GM19395 (cell line): ENCODE results near the gene CGNL1.

Source experiments
- ATAC-seq: cut with Tn5 transposase; IDR thresholded peaks from one replicate; pipeline ENCODE4 v1.9.1; 2021; ENCODE audit warnings: mild to moderate bottlenecking, moderate library complexity; ENCODE audit not compliant: unreplicated experiment

Gene CGNL1

DNA sequence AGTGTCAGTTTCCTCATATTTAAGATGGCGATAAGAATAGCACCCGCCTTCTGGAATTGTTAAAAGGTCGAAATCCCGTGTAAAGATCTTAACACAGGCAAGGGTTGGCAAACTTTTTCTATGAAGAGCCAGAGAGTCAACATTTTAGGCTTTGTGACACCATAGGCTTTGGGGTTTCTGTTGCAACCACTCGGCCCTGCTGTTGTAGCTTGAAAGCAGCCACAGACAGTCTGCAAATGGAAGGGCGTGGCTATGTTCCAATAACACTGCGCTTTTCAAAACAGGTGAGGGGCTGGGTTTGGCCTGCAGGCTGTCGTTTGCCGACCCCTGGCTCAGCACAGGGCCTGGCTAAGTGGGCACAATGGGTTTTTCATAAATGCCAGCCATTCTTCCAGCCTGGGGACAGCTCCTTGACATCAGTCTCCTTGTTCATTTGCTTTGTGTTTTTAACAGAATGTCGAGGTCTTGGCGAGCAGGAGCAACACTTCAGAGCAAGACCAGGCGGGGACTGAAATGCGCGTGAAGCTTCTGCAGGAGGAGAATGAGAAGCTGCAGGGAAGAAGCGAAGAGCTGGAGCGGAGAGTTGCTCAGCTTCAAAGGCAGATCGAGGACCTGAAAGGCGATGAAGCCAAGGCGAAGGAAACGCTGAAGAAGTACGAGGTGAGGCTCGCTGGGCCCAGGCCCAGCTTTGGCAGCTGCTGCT is 140.2 kb downstream of the CGNL1 start:
- no peak for ATAC-seq

DNA sequence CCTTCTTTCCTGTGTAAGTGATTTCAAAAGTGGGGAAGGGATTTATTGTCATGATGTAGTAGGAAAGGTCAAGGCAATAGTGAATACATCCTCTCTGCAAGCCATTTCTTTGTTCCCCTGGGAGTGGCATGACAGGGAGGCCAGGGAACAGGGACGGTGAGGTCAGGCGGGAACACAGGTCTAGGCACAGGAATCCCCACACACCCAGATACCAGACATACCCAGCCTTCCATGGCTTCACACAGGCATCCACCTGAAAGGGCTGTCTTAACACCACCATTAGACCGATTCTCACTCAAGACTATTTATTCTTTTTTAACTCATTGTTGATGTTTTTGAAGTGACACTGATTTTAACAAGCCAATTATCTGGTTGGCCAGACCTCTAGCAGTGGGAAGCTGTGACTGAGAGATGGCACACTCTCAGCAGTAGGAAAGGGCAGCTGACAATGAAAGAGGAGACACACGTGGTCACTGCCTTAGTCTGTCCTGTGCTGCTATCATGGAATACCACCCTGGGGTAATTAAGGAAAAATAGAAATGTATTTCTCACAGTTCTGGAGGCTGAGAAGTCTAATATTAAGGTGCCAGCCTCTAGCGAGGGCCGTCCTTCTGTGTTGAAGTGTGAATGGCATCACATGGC is 140.8 kb downstream of the CGNL1 start:
- ATAC-seq, result no peak

DNA sequence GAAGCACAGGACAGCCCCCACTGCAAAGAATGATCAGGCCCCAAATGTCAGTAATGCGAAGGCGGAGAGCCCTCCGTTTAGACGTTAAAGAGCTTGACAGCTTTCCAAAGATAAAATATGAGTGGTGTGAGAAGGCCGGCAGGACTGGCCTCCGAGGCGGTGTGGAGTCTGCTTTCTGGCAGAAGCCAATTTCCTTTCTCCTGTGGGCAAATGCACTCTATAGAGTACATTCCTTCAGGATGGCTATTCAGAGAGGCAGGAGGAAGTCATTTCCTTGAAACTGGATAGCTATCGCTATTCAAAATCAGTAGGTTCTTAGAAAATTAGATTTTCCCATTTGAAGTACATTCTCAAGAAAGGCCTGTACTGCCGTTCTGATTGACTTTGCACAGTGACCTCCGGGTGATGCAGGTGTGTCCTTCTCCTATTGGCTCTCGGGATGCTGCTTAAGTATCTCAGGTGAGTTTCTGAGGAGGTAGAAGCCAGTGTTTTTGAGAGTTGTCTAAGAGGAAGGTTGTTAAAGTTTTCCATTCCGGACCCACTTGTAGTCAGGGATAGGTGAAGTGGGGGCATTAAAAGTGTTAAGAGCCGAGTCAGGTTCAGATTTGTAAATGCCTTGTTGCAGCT is 142.6 kb downstream of the CGNL1 start:
- ATAC-seq, result no peak

DNA sequence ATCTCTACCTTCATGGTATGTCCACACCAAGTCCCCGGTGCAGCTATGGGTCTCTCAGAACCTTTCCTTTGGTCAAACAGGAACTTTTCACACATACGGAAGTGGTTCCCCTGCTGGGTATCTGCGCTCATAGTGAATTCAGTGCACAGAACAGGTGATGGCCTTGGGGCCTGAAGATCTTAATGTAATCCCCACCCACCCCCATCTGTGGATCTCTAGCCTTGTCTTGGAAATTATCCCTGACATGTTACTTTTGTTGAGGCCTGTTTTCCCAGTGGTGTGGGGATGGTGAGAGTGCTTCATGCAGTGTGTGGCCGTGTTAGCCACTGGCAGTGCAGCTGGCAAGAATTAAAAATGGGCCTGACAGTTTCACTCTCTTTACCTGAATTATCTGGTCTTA is 143.5 kb downstream of the CGNL1 start:
- ATAC-seq, result no peak

DNA sequence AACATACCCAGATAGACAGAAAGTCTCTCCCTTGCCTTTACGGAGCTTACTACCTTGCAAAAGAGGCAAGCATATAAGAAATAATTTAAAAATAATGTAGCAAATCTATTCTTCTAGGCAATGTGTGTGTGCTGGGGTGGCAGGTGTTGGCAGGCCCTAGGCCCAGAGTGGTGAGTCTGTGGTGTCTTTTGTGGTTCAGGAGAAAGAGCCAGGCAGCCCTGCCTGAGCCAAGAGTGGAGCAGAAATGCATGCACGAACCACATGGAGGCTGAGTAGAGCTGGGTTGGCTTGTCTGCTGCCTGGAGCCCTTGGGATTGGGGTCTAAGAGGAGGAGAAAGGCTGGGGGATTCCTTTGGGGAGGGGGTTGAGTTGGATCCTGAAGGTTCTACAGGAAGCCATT is 145.2 kb downstream of the CGNL1 start:
- ATAC-seq, result no peak

DNA sequence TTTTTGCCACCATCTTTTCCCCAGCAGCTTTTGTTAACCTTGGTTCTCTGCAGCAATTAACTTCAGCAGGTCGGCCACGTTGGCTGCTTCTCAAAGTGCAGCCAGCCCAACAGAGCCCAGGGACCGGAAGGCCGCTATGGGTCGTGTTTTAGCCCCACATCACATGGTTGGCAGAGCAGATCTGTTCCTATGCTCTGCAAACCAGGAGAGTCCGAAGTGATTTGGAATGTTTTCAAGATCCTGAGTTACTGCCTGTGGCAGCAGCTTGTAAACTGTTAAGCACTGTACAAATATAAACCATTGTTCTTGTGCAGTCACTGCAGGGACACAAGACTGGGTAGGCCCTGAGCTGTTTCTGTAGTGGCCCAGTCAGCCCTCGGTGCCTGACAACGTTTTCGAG is 145.8 kb downstream of the CGNL1 start:
- no peak for ATAC-seq

DNA sequence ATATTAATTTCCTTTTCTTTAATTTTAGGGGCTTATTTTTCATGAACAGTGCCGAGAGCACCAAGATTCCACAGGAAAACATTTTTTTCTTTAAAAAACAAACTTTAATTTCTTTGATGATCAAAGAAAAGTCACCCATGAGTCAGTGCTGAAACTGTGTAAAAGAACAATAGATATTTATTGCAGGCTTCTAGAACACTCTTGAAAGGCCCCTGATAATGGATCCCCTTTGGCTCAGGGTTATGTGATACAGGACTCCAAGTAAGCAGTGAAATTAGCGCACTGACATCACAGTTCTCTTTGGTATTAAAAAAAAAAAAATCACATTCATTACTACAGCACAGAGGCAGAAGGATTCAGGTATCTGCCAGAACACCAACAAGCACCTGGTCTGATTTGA is 149.3 kb downstream of the CGNL1 start:
- ATAC-seq, result no peak

DNA sequence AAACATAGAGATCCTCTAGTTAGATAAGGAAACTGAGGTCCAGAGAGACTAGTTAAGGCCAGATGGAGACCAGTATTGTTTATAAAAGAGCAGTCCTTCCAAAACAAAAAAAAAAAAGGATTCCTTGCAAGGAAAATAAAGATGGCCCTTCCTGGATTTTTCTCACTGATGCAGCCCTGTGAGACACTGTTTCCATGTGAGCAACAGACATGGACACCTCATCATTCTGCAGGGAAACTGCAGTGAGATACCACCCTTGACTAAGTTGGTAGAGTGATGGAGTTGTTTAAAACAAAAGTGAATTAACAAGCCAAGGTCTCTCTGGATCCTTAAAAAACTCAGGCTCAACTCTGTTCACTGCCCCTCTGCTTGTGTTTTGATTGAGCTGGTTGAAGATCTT is 149.8 kb downstream of the CGNL1 start:
- ATAC-seq, result no peak

DNA sequence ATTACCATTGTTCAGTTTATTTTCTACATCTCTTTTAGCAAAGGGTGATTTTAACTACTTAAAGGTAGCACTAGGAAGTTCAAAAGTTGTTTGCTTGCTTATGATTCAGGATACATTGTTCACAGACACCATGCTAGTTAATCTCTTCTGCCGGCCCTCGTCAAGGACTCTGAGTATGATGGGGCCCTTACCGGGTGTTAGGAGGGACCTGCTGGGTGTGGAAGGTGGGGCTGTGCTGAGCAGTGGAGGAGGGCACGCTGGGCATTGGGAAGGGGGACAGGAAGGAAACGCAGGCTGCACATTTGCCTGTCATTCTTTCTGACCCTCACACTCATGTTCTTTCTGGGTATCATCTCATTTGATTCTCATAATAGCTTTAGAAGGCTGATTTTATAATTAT is 150.3 kb downstream of the CGNL1 start:
- no peak for ATAC-seq

DNA sequence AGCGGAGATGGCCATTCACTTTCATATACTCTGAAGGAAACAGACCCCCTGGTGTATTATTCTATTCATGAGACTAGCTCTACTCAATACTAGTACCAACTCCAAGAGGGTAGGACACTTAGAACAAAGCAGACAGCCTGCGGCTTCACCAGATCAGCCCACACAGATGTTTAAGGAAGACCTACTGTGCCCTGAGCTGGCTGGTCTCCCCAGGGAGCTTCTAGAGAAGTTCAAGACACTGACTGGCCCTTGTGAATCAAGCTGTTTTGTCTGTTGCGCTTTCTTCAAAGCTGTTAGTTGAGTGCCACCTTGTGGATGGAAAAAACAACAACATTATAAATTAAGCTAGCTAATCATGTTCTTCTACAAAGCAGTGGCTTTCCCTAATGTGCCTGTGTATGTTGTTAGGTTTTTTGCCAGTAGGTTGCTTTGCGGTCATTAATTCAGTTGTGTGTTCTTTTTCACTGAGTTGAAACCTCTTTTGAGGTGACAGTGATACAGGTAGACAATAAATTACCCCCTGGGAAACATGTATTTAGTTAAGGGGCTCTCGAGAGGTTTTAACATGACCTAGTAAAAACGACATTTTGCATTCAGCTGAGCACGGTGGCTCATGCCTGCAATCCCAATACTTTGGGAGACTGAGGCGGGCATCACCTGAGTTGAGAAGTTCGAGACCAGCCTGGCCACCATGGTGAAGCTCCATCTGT is 151.2 kb downstream of the CGNL1 start:
- ATAC-seq, result no peak

DNA sequence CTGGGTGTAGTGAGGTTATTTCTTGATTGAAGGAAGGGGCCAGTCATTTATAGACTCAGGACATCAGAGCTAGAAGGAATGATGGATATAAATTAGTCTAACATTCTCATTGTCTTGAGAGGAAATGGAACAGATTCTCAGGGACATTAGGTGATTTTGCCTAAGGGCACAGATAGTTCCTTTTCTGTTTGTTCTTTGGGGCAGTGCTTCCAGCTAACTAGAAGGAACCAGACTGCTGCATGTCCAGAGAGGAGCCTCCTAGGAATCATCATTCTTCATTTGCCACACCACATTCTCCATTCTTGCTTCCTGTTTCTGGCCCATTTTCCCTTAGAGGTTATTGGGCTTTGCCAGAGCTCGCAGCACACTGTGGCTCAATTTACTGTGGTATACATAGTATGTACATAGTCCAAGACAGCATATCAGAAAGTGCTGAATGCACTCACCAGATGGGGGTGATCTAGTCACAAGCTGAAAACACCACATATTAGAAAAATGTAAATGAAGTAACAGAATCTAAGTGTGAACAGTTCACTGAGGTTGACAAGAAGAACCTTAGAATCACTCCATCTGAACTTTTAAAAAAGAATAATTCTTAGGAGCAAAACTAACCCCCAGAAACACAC is 152.7 kb downstream of the CGNL1 start:
- ATAC-seq, result no peak

DNA sequence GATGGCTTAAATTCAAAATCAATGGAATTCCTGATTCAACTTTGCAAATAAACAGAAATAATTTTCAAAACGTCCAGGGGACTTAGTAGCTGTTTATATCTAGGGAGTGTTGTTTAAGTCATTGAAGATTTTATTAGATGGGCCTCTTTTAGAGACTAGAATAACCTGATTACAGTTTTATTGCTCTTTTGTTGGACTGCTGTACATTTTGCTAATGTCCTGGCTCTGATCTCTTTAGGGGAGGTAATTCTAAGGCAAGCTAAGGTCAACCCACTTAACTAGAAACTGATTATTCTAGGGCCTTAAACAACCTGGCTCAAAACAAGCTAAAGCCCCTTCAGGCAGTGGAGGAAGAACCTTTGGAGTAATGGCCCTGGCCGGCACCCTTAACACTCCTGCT is 153.4 kb downstream of the CGNL1 start:
- no peak for ATAC-seq

DNA sequence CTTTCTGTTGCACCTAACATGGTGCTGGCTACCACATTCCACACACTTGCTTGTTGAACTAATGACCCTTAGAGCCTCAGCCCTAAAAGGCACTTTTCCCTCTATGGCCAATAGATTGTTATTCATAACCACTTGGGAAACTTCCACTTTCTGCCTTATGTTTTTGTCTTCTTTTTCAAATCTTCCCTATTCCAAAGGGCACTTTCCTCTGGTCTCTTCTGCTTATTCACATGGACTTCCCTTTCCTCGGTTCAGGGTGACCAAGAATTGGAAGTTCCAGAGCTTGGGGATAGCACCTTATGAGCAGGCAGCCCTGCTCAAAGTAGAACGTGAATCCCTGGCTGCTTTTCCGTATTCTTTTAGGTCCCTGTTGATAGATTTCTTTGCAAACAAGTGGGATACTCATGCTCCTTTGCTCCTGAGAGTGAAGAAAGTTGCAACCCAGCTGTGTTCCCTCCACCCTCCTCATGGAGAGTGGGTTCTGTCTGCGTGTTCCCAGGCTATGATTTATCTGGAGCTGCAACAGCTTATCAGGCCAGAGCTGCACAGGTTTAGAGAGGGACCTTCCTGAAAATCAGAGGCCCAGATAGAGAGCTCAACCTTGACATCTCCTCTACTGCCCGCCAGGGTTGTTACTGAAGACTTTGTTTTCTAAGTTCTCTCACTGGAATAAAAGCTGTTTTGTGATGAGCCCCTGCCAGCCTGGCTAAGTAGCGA is 156.6 kb downstream of the CGNL1 start:
- ATAC-seq, result no peak

DNA sequence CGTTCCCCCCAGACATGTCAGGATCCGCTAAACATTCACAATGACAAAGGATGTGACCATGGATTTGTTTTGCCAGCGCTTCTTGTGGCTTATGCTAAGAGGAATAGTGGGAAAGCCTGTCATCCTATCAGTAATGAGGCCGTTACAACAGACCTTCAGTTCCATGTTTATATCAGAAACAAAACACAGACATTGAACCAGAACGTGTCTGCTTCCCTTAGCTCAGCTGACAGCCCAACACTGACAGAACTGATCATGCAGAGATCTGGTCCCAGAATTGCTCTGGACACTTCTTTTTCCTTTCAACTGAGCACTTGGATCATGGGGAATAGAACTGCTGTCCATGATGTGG is 157.1 kb downstream of the CGNL1 start:
- no peak for ATAC-seq

DNA sequence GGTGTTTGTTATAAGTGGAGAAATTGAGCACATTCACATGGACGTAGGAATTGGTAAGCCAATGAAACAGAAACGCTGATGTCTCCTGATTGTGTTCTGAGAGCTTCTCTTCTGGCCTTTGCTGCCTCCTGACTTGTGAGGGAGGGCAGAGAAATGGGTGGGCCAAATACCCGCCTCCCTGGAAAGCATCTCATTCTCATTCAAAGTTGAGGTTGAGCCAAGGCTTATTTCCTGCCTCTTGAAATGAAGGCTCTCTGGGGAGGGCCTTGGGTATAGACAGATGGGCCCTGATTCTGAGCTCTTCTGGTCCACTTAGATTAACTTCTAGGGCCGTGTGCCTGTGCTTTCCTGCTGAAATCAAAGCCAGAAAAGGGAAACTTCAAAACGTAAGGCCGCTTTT is 158.0 kb downstream of the CGNL1 start:
- no peak for ATAC-seq

DNA sequence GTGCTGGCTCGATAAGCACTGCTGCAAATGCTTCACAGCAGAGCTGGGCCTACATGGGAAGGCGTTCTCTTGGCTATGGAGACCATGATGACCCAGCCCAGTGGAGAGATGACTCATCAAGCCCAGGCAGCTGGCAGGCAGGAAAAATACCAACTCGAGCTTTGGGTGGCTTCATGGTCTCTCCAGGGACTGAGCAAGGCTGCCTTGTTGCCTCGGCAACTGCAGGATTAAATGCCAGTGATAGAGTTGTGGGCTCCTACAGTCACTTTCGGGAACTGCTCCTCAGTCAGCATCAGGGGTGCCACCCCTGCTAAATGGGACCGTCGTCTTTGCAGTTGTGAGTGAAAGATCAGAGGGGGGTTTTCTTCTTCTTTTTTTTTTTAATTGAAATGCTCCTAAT is 160.8 kb downstream of the CGNL1 start:
- ATAC-seq, result no peak

DNA sequence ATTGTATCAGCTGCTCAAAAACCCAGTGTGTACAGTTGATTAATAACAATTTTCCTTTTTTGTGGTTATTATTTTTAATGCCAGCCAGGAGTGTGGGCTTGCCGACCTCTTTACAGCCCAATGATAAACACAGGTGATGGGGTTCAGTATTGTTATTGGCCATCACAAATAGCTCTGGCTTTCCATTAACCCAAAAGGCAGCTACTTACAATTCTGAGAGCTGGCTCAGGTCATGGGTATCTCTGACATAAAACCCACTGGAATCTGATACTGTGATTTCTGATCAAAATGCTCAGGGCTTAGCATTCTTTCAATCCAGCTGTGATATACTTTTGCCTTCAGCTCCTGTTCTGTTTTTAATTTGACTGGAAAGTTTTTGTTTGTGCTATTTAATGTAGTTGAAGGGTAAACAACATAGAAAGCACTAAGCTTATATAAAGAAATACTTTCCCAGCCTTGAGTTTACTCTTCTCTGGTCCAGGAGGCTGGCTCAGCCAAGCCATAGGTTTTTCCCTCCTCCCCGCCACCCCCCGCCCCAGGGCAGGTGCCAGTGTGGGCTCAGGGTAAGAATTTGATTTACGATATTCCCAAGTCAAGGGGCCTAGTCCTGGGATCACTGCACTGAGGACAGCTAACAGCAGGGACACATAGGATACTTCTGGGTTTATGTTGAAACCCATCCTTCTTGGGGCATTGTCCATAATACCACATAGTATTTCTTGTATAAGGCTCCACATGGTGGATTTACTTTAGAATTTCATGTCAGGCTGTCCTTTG is 161.4 kb downstream of the CGNL1 start:
- ATAC-seq, result no peak

DNA sequence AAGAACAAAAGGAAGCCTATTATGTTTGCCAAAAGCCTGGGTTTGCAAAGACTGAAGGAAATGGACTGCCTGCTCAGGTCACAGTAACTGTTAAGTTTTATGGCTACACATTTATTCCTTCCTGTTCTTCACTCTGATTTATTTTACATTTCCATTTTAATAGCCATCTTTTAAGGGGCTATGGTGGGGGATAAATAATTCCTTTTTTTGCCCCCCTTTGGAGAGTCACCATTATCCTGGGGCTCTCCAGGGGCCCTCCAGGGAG is 161.9 kb downstream of the CGNL1 start:
- no peak for ATAC-seq

DNA sequence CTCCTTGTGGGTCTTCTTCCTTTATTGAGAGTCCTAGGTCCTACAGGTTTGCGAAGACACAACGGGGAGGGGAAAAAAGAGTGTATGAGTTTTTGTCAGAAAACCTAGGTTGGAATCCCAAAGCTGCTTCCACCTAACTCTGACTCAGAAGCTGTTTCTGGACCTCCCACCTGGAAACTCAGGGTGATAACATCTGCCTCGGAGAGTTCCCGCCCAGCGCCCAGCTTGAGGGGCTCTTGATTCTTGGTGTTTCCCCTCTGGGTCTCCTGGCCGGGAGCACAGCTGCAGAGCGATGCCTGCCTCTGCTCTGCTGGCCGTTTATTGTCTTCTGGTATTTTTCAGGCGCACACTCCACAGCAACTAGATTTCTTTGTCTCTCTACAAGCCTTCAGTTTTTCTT is 162.5 kb downstream of the CGNL1 start:
- no peak for ATAC-seq

DNA sequence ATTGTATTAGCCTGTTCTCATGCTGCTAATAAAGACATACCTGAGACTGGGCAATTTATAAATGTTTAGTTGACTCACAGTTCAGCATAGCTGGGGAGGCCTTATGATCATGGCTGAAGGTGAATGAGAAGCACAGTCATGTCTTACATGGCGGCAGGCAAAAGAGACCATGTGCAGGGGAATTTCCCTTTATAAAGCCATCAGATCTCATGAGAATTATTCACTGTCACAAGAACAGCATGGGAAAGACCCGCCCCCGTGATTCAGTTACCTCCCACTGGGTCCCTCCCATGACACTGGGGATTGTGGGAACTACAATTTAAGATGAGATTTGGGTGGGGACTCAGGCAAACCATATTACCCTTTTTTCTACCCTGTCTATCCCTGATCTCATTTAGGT is 163.9 kb downstream of the CGNL1 start:
- ATAC-seq, result no peak
